ENCODE data around the gene TBC1D5. TPM values are rescaled to one million over a fixed set of nuclear protein-coding genes. Genes with fewer than 3 reads are reported as not detected.
A peak's percentile ranks its signal among the peaks of the same experiment; 100 is the strongest.
"Not testable (repeated sequence)": the region's sequence is repeated elsewhere in the genome, so short reads cannot be mapped to it uniquely, and the experiment has no call there.

The TBC1D5 gene
- total and polyA plus RNA-seq, 10 donors, result 6.4 to 140 (median 97.1) TPM

DNA sequence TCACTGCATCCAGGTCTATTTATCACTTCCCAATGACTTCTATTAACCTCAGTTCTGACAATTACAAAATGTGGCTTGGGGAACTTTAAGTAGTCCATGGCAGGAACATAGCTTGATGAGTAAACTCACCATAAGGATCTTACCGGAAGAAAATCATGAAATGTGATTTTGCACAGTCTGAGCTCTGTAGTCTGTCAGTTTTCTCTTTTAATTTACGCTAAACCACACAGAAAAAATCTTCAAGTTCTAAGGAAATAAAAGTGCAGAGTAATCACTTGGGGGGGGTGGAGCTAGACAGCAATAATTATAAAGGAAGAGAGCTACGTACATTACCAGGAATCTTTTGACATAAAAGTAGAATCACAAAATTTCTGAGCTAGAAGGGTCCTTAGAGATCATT lies 9.2 kb downstream of the TBC1D5 start:
- Histone ChIP-seq H3K9me3 (peaks cover 0 to 6% (median 0%) of the 10 kb centered on the region in 8 donors), H3K27me3 (replicated peaks in 1 of 7) (no peaks in the 10 kb centered on the region), H3K4me3 (no peak overlapping the region), H3K27ac (peak overlapping the region in 6 of 8 donors; percentile 37 to 71 (median 57)), H3K4me1 (peaks cover 3 to 58% (median 26%) of the 10 kb centered on the region in 6 donors), H3K36me3 (peaks cover 0 to 53% (median 2%) of the 10 kb centered on the region in 6 donors)
- WGBS, 5 donors, result 29 to 52% (median 37%) methylated on average over 3 of the region's 3 CpGs
- intact Hi-C loops (cut with DNase I; ENCODE audit: low total_unique reads), result no loop called here
- TF ChIP-seq POLR2AphosphoS5 (IDR thresholded peaks at IDR 0.05) (no peak), POLR2A (IDR thresholded peaks at IDR 0.05) (no peak), CTCF (IDR thresholded peaks at IDR 0.05 in 8 of 11, conservative IDR thresholded peaks at IDR 0.05 in 3 of 11) (no peak)
- DNase-seq, result no peak

GRCh38 chr3:17730318-17730967 lies 12.0 kb downstream of the TBC1D5 start:
- WGBS, 5 donors, result 84 to 96% (median 91%) methylated on average over 4 of the region's 4 CpGs
- Histone ChIP-seq H3K36me3 (peaks cover 0 to 59% (median 13%) of the 10 kb centered on the region in 6 donors), H3K4me3 (no peak overlapping the region), H3K27ac (peak overlapping the region in 1 of 8 donors; percentile 36), H3K27me3 (replicated peaks in 1 of 7) (no peaks in the 10 kb centered on the region), H3K4me1 (peaks cover 3 to 36% (median 11%) of the 10 kb centered on the region in 6 donors), H3K9me3 (peaks cover 0 to 21% (median 8%) of the 10 kb centered on the region in 8 donors)
- TF ChIP-seq POLR2AphosphoS5 (IDR thresholded peaks at IDR 0.05), result no peak
- no peak for TF ChIP-seq POLR2A (IDR thresholded peaks at IDR 0.05)
- TF ChIP-seq CTCF (IDR thresholded peaks at IDR 0.05 in 8 of 11, conservative IDR thresholded peaks at IDR 0.05 in 3 of 11), result no peak
- intact Hi-C loops (cut with DNase I; ENCODE audit: low total_unique reads), result no loop called here
- no peak for DNase-seq

DNA sequence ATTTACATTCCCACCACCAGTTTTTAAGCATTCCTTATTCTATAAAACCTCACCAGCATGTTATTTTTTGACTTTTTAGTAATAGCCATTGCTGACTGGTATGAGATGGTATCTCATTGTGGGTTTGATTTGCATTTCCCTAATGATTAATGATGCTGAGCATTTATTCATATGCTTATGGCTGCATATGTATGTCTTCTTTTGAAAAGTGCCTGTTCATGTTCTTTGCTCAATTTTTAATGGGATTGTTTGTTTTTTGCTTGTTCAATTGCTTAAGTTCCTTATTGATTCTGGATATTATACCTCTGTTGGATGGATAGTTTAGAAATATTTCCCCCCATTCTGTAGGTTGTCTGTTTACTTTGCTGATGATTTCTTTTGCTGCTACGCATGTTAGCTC lies 16.1 kb downstream of the TBC1D5 start:
- Histone ChIP-seq H3K36me3 (peaks cover 0 to 53% (median 13%) of the 10 kb centered on the region in 6 donors), H3K27me3 (replicated peaks in 1 of 7) (no peaks in the 10 kb centered on the region), H3K9me3 (peaks cover 0 to 26% (median 8%) of the 10 kb centered on the region in 8 donors), H3K27ac (no peak overlapping the region), H3K4me1 (peaks cover 0 to 6% (median 0%) of the 10 kb centered on the region in 6 donors), H3K4me3 (no peak overlapping the region)
- 88 to 100% (median 96%) methylated on average over 1 of the region's 1 CpG for WGBS, 5 donors
- intact Hi-C loops (cut with DNase I; ENCODE audit: low total_unique reads), result no loop called here
- no peak for DNase-seq
- TF ChIP-seq POLR2AphosphoS5 (IDR thresholded peaks at IDR 0.05) (no peak), CTCF (IDR thresholded peaks at IDR 0.05 in 8 of 11, conservative IDR thresholded peaks at IDR 0.05 in 3 of 11) (no peak), POLR2A (IDR thresholded peaks at IDR 0.05) (no peak)

DNA sequence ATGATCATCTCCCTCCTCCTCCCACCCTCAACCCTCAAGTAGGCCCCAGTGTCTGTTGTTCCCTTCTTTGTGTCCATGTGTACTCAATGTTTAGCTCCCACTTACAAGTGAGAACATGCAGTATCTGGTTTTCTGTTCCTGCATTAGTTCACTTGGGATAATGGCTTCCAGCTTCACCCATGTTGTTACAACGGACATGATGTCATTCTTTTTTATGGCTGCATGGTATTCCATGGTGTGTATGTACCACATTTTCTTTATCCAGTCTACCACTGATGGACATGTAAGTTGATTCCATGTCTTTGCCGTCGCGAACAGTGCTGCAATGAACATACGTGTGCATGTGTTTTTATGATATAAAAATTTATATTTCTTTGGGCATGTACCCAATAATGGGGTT lies 16.6 kb downstream of the TBC1D5 start:
- H3K4me3 ChIP-seq; DNase-seq; H3K27me3 ChIP-seq (replicated peaks in 1 of 7); H3K4me1 ChIP-seq; H3K27ac ChIP-seq; intact Hi-C loops (cut with DNase I; ENCODE audit: low total_unique reads): not testable (repeated sequence)
- WGBS, 5 donors, result 97 to 99% (median 99%) methylated on average over 5 of the region's 5 CpGs
- H3K9me3 ChIP-seq, result peaks cover 0 to 26% (median 8%) of the 10 kb centered on the region in 8 donors
- H3K36me3 ChIP-seq, result peaks cover 0 to 48% (median 13%) of the 10 kb centered on the region in 6 donors
